Caco-2 (cell line): ENCODE data around the gene ASPN. TPM values are rescaled to one million over a fixed set of nuclear protein-coding genes. Genes with fewer than 3 reads are reported as not detected.

ENCODE experiments used
- BruUV-seq: library from RNA; stranded (reverse); fragments of 400-500 nt; replicated peaks from 2 replicates; lab custom pipeline; 2021; lab: Mats Ljungman, UMichigan
- CTCF ChIA-PET: fragments of 300-600 bp; sonication (Branson Sonifier 250); formaldehyde crosslinking; loops from one replicate; lab custom pipeline; 2022; ENCODE audit warnings: antibody characterized with exemption; lab: Charles Lee
- POLR2A ChIA-PET: fragments of 300-600 bp; sonication (Branson Sonifier 250); formaldehyde crosslinking; loops from one replicate; lab custom pipeline; 2022; ENCODE audit warnings: antibody characterized with exemption; lab: Charles Lee
- DNase-seq, 2 experiments: peaks; one replicate each; pipeline versions ENCODE4 v3.0.0 to v3.0.0-alpha.2; 2020 to 2022
- H3K27me3 ChIP-seq: replicated peaks from 2 replicates; pipeline ENCODE4 v1.6.0; 2011; ENCODE audit warnings: low read length; ENCODE audit not compliant: control insufficient read depth, insufficient read depth
- H3K36me3 ChIP-seq: 2 replicates; pipeline ENCODE4 v1.5.1; 2011; ENCODE audit warnings: low read length; ENCODE audit not compliant: control insufficient read depth, insufficient read depth
- H3K4me1 ChIP-seq: fragments of 250-450 bp; sonication (Bioruptor Pico); 2 replicates; pipeline ENCODE4 v1.5.1; 2020; ENCODE audit warnings: mild to moderate bottlenecking
- H3K4me3 ChIP-seq: 2 replicates; pipeline ENCODE4 v1.5.1; 2011; ENCODE audit warnings: low read depth, mild to moderate bottlenecking, control low read depth, low read length
- H3K9me3 ChIP-seq: fragments of 250-450 bp; sonication (Bioruptor Pico); 2 replicates; pipeline ENCODE4 v1.5.1; 2020; ENCODE audit warnings: mild to moderate bottlenecking, moderate library complexity
- H3K27ac Mint-ChIP-seq: one replicate; pipeline ENCODE4 v1.8.0; 2022; ENCODE audit warnings: mixed read lengths; ENCODE audit not compliant: unreplicated experiment
- H3K27me3 Mint-ChIP-seq: one replicate; pipeline ENCODE4 v1.8.0; 2022; ENCODE audit warnings: mixed read lengths; ENCODE audit not compliant: insufficient read depth, unreplicated experiment
- H3K36me3 Mint-ChIP-seq: one replicate; pipeline ENCODE4 v1.8.0; 2022; ENCODE audit warnings: mild to moderate bottlenecking, mixed read lengths; ENCODE audit not compliant: insufficient read depth, unreplicated experiment
- H3K4me1 Mint-ChIP-seq: one replicate; pipeline ENCODE4 v1.8.0; 2022; ENCODE audit warnings: low read depth, mixed read lengths; ENCODE audit not compliant: unreplicated experiment
- H3K4me3 Mint-ChIP-seq: one replicate; pipeline ENCODE4 v1.8.0; 2022; ENCODE audit warnings: mild to moderate bottlenecking, moderate library complexity, mixed read lengths; ENCODE audit not compliant: unreplicated experiment
- H3K9me3 Mint-ChIP-seq: one replicate; pipeline ENCODE4 v1.8.0; 2022; ENCODE audit warnings: mixed read lengths; ENCODE audit not compliant: unreplicated experiment
- CTCF ChIP-seq, 2 experiments: fragments of 200-600 bp in 1 of 2; IDR thresholded peaks; 1 replicate in 1 of 2; 2 replicates in 1 of 2; pipeline versions ENCODE4 v1.5.1 to v1.8.0; 2011 to 2022; ENCODE audit warnings: antibody characterized with exemption in 1 of 2, control low read depth in 1 of 2, inconsistent platforms in 1 of 2, low read depth in 1 of 2, low read length in 1 of 2, mild to moderate bottlenecking in 1 of 2, moderate library complexity in 1 of 2; ENCODE audit not compliant: insufficient read depth in 1 of 2, severe bottlenecking in 1 of 2, unreplicated experiment in 1 of 2
- intact Hi-C: fragments of 100-400 bp; cut with micrococcal nuclease; formaldehyde crosslinking; loops from one replicate; pipeline ENCODE4 v1.10.0; 2022; ENCODE audit not compliant: unreplicated experiment
- total RNA-seq: library from RNA; stranded (reverse); gene quantifications from 2 replicates; pipeline ENCODE4 v1.2.3, GENCODE V29; 2022

Gene ASPN
- total RNA-seq, 1 experiment from 2014 or later, result not detected

- peak; percentile 9 to 23 for TF ChIP-seq CTCF (IDR thresholded peaks at IDR 0.05; ENCODE audit: insufficient read depth in 1 of 2, low read depth in 1 of 2, low read length in 1 of 2, severe bottlenecking in 1 of 2, unreplicated experiment in 1 of 2)
- no peak overlapping the region for H3K27ac Mint-ChIP-seq
- no peaks in the 10 kb centered on the region for H3K27me3 ChIP-seq
- H3K36me3 ChIP-seq, result no peaks in the 10 kb centered on the region
- no peaks in the 10 kb centered on the region for H3K4me1 Mint-ChIP-seq
- intact Hi-C loops, result no loop called here
- DNase-seq, result no peak
- H3K36me3 Mint-ChIP-seq, result no peaks in the 10 kb centered on the region
- no peak overlapping the region for H3K4me3 ChIP-seq
- no peaks in the 10 kb centered on the region for H3K27me3 Mint-ChIP-seq
- ChIA-PET POLR2A (no interaction called here), CTCF (interaction anchor here (1.3 kb wide), 1 partner anchor 111 kb away, joined by 5 read pairs; no protein-coding TSS in a partner anchor)
- H3K9me3 Mint-ChIP-seq, result no peaks in the 10 kb centered on the region
- H3K4me1 ChIP-seq, result no peaks in the 10 kb centered on the region; the same call in 1 of the 2 replicates
- no TSS peak for BruUV-seq
- H3K9me3 ChIP-seq, result no peaks in the 10 kb centered on the region
- H3K4me3 Mint-ChIP-seq, result no peak overlapping the region
These were observed 43.3 kb downstream of the ASPN start for GRCh38 chr9:92438900-92439526.

- Mint-ChIP-seq H3K27ac (no peak overlapping the region), H3K9me3 (no peaks in the 10 kb centered on the region), H3K4me1 (no peaks in the 10 kb centered on the region), H3K36me3 (no peaks in the 10 kb centered on the region), H3K4me3 (no peak overlapping the region), H3K27me3 (no peaks in the 10 kb centered on the region)
- DNase-seq, result no peak
- Histone ChIP-seq H3K36me3 (no peaks in the 10 kb centered on the region), H3K9me3 (no peaks in the 10 kb centered on the region), H3K27me3 (no peaks in the 10 kb centered on the region), H3K4me3 (no peak overlapping the region), H3K4me1 (no peaks in the 10 kb centered on the region; the same call in 1 of the 2 replicates)
- intact Hi-C loops, result no loop called here
- TF ChIP-seq CTCF (IDR thresholded peaks at IDR 0.05; ENCODE audit: insufficient read depth in 1 of 2, low read depth in 1 of 2, low read length in 1 of 2, severe bottlenecking in 1 of 2, unreplicated experiment in 1 of 2), result no peak
- BruUV-seq, result no TSS peak
- CTCF ChIA-PET, result no interaction called here
- POLR2A ChIA-PET, result no interaction called here
These were observed 47.0 kb downstream of the ASPN start for GRCh38 chr9:92435263-92435662.

- CTCF ChIA-PET, result no interaction called here
- Histone ChIP-seq H3K27me3 (no peaks in the 10 kb centered on the region), H3K4me3 (no peak overlapping the region), H3K4me1 (no peaks in the 10 kb centered on the region; the same call in 1 of the 2 replicates), H3K36me3 (no peaks in the 10 kb centered on the region), H3K9me3 (no peaks in the 10 kb centered on the region)
- BruUV-seq, result no TSS peak
- Mint-ChIP-seq H3K27ac (no peak overlapping the region), H3K36me3 (no peaks in the 10 kb centered on the region), H3K4me1 (no peaks in the 10 kb centered on the region), H3K9me3 (no peaks in the 10 kb centered on the region), H3K27me3 (no peaks in the 10 kb centered on the region), H3K4me3 (no peak overlapping the region)
- POLR2A ChIA-PET, result no interaction called here
- intact Hi-C loops, result no loop called here
- TF ChIP-seq CTCF (IDR thresholded peaks at IDR 0.05; ENCODE audit: insufficient read depth in 1 of 2, low read depth in 1 of 2, low read length in 1 of 2, severe bottlenecking in 1 of 2, unreplicated experiment in 1 of 2), result no peak
- no peak for DNase-seq
These were observed 49.2 kb downstream of the ASPN start for GRCh38 chr9:92432972-92433548.
